Measurements from ENCODE around the gene ABHD16A.

DNA sequence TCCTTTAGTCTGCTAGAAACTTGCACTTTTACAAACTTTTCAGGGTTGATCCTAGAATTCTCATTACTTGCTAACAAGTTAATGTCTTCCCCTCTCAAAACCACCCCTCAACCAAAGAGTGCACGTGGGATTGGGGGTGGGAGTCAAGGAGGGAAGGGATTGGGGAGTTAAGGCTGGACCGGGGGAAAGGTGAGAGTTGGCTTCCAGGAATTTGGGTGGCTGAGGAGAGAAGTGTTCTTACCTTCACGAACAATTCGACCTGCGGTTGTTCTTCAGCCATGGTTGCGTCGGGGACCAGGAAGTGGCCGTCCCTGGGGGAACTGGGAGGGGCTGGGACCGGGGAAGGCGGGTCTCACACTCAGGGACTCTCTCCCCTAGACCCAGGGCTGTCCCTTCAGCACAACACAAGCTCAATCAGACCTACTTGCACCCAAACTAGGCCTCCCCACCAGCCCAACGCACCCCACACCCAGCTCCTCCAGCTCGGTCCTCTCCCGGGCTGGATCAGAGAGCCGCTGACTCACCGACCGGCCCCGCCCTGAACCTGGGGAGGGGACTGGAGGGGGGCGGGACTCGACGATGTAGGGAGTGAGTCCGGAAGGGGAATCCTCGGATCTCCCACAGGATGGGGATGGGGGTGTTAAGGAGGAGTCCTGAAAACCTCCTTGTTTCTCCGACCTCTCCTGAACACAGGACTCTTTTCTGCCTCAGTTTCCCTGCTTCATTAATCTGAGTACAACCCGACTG lies 33.1 kb upstream of the ABHD16A start, which contains the start of gene CLIC1:
- TF ChIP-seq CTCF (conservative IDR thresholded peaks at IDR 0.05; ENCODE audit: low read length) (no peak), EZH2phosphoT487 (IDR thresholded peaks at IDR 0.05; ENCODE audit: borderline replicate concordance) (no peak)
